HG03460 (cell line): ENCODE results near the gene MLLT3.

Experiments
- ATAC-seq: cut with Tn5 transposase; IDR thresholded peaks from one replicate; pipeline ENCODE4 v1.9.1; 2021; ENCODE audit not compliant: unreplicated experiment

MLLT3 gene

DNA sequence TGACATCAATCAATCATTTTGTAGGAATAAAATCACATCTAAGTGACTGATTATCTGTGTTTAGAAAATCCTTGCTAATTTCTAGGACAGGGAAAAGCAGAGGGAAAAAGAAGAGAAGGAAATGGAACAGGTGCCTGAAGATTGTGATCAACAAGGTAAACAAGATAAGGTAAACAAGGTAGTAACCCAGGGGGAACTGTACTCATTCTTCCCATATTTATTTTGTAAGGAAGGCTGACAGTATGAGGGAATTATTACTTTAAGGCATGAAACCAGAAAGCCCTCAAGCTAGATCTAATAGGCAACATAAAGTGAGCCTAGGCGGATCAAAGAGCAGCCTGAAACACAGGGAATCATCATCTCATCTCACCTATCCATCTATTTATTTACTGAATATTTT is 231.1 kb downstream of the MLLT3 start:
- ATAC-seq, result no peak

DNA sequence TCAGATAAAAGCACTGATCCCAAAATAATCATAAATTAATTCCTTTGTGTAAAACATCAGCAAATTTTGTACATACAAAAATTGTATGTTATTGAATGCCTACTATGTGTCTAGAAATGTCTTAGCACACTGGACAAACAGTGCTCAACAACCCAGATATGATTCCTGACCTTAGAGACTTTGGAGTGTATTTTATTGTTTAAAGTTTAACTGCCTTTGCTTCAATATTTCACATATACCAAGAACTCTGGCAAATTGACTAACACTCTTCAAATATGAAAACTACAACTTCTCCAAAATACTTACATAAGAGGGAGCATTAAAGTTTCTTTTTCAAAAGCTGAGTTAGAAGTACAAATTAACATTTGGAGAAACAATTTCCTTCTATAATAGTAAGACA is 231.9 kb downstream of the MLLT3 start:
- ATAC-seq, result no peak

DNA sequence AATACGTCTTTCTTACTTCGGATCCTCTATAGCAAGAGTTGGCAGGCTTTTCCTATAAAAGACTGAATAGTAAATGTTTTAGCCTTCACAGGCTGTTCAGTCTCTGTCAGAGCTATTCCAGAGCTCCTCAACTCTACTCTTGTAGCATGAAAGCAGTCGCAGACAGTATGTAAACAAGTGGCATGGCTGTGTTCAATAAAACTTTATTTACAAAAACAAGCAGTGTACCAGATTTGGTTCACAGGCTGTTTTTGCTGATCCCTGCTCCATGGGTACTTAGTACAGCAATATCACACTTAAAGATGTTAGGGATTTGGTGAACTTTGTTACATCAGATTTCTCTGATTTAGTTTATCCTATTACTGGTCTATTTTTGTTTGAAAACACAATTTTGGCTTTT is 235.2 kb downstream of the MLLT3 start:
- no peak for ATAC-seq

DNA sequence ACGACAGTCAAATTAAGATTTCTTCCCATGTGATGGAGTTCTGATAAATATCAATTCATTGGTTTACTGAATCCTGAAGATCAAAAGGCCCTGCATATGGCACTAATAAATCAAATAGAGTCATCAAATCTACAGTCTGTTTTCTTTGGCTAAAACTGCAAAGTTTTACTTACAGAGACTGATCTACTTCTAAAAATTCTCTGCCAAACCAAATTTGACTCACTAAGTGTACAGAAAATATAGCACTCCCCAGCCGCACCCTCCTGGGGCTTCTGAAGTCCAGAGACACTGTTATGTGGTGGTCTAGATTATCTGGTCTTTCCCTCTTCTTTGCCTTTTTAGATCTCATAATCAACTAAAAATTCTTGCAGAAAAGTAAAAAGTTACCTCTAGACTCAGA is 237.7 kb downstream of the MLLT3 start:
- ATAC-seq, result no peak

DNA sequence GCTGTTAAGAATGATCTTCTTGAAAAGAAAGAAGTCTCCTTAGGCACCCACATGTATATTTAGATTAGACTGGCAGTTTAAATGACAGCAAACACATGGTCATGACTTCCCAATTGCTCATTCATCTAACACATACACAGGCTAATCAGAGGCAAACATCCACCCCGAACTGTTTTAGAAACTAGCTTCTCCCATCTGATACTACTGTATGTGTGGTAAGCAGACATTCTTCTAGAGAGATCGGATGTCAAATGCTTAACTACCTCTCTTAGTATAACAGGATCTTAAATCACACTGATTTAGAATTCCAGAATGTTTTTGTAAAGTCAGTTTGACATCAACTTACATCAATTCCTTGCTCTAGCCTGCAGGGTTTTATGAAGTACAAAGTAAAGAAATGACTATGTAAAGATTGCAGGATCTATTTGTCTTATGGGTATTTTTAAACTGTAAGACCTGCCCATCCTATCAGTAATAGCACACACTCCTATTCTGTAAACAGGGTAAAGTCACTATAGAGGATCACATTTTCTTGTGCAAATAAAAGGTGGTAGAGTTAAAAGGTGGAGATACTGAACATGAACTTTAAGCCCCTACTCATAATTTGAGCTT is 239.7 kb downstream of the MLLT3 start:
- ATAC-seq, result peak; percentile 62

DNA sequence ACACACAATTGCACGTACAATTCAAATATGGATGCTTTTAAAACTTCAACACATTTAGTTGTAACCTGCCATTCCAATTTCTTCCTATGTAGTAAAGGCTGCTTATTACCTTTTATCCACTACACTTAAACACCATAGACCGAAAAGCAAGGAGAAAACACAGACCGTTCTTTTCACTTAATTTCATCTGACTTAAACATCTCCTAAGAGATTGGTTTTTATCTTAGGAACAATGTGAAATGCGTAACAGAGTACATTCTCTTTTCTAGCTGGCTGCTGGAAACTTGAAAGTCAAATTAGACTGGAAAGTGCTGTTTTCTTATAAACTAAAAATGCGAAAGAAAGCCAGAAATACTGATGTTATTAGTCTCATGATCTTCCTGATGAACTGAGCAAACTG is 241.8 kb downstream of the MLLT3 start:
- ATAC-seq, result no peak

DNA sequence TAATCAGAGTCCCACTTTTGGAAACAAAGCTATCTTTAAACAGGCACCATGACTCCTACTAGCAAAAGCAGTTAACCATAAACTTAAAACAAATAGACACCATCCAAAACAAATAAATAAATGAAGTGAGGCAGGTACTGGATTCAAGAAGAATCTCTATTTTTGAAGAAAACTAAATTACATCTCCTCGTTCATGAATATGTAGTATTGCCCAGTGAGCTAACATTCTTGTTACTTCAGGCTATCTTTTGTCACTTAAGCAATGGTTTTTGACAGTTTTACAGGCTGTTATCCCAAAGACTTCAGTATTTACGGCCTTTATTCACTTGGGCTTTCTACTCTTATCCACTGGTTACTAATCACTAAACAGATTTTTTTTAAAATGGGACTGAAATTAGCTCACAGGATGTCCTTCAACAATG is 242.5 kb downstream of the MLLT3 start:
- no peak for ATAC-seq

DNA sequence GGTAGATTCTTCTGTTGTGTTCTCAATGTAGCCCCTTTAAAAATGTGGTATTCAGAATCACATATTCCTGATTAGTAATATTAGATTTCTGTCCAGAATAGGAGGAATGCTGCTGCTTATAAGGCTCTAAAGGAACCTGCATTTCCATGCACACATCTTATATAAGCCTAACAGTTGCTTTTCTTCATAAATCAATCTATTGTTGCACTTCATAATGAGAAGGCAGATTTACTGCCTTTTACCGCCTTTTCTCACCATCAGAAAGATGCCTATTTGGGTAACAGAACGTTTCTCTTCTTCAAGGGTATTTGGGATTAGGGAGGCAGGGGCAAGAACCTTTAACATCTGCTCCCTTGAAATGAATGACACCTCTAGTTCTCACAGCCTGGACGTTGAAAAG is 243.4 kb downstream of the MLLT3 start:
- no peak for ATAC-seq

DNA sequence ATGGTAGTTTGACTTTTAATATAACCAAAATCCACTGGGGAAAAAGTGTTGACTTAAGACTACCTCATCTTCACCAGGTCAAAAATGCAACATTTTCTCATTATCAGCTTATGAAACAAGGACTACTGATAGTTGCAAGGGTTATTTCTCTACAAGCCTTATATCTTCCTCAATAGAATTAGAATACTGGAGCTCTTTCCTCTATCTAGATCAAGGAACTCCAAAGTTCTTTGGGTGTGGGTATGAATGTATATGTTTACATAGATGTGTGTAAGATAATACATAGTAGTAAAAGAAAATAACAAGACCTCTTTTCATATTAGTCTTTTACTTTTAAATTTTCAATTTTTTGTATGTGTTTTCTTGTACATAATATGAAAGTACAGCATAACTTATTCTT is 244.5 kb downstream of the MLLT3 start:
- no peak for ATAC-seq

DNA sequence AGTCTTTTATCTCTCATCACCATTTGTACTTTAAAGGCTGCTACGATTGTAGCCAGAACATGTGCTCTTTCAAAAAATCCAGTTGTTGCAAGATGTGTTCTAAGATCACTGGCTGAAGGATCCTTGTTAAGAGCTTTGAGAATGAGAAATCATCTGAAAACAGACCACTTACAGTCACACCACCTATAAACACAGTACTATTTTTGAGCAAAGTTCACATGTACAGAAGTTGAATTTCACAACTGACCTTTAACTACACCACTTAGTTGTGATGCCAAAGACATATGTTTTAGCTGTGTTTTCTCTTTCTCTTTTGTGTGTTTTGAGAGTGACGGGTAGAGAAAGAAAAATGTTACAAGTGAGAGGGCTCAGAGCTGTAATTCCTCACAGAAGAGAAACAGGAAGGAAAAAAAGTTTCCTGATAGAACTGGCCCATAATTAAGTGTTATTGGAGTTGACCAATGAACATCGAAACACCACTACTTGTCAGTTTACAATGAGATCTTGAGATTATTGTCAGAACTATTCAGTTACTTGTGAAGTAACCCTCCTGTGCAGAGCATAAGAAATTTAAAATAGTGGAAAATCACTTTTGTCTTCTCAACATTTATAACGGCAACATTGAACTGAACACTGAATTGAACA is 245.4 kb downstream of the MLLT3 start:
- no peak for ATAC-seq

DNA sequence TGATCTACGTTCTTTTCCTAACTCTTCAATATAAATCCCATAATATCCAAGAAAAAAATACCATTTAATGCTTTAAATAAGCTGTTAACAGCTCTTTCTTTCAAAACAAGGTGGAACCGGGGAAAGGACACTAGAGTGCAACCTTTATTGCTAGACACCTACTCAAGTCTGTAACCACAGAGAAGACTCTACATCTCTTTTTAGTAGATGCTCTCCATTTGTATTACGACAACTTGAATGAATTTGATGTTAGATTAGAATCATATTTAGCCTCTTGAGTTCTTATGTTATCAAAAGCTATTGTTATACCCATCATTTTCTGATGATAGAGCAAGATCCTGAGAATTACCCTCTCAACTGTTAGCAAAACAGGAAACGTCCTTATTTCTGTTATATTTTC is 246.3 kb downstream of the MLLT3 start:
- no peak for ATAC-seq

DNA sequence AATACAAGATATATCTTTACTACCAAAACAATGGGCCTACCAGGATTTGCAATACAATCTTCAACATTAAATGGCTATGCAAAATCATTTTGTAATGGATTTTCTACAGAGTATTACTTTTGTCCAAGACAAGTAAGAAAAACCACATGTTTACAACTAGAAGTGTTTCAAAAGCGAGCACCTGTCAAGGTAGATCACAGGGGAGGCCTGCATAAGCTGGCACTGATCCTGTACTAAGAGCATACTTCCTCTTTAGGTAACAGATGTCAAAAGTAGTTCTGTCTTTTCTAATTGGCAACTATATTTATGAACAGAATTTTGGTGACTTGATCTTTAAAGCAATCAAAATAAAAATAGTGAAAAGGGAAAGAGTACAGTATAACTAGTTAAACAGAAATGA is 249.0 kb downstream of the MLLT3 start:
- no peak for ATAC-seq

DNA sequence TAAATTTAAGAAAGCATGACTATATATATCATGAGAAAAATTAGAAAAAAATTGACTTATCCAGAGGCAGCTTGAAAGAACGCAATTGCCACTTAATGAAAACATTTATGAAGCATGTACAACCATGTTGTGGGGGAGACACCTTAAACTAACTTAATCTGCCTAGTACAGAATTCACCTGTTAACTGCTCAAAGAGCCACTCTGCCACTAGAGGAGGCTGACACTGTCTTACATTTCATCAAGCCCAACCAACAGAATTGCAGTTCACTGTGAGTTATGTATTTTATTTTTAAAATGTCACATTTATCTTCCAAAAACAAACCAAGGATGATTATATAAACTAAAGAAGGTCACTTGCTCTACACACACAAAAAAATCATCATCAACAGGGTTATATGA is 252.9 kb downstream of the MLLT3 start:
- ATAC-seq, result no peak

DNA sequence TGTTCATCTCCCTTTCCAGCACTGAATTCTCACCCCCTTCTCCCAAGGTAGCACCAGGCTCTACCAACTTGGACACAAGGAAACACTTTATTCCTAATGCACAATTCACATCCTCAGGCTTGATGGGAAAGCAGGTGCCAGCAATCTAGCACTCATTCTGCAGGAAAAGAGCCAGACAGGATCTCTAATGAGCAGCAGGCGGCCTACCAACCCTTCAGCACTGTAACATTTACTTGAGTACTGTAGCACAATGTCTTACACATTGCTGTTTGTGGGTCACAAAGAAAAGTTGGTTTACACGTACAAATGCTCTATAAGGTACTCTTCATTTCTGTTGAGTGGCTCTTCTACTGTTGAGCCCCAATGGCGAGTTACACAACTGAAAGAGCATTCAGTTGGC is 254.4 kb downstream of the MLLT3 start:
- no peak for ATAC-seq

DNA sequence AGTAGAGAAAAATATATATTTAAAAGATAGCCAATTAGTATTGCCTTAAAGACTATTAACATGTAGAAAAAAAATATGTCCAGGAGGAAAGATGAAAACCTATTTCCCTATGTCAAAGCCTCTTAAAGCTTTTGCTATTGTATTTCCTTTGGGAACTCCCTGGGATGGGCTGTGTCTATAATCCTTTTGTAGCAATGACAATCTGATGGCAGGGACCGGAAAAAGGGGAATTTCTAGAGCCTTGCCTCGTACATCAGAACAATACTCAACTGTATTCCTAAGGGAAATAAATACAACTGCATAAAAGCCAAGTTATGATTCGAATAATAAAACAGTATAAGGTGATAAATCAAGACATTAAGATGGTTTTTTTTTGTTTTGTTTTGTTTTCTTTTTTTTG is 257.3 kb downstream of the MLLT3 start:
- no peak for ATAC-seq

DNA sequence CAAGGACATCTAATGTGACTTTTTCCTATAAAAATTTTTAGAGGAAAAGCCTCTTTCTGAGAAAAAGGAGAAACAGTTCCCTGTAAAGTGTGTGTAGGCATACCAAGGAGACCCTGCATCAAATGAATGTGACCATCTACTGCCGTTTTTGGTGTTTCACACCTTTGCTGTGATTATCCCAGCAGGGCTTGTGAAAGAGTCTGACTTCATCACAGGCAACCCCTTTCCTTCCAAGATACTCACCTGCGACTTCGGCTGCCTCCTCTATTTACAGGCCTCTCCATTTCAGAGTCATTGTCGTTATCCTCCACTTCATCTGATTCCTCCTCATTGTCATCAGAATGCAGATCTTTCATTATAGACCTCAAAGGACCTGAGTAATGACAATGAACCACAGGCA is 259.1 kb downstream of the MLLT3 start:
- ATAC-seq, result no peak

DNA sequence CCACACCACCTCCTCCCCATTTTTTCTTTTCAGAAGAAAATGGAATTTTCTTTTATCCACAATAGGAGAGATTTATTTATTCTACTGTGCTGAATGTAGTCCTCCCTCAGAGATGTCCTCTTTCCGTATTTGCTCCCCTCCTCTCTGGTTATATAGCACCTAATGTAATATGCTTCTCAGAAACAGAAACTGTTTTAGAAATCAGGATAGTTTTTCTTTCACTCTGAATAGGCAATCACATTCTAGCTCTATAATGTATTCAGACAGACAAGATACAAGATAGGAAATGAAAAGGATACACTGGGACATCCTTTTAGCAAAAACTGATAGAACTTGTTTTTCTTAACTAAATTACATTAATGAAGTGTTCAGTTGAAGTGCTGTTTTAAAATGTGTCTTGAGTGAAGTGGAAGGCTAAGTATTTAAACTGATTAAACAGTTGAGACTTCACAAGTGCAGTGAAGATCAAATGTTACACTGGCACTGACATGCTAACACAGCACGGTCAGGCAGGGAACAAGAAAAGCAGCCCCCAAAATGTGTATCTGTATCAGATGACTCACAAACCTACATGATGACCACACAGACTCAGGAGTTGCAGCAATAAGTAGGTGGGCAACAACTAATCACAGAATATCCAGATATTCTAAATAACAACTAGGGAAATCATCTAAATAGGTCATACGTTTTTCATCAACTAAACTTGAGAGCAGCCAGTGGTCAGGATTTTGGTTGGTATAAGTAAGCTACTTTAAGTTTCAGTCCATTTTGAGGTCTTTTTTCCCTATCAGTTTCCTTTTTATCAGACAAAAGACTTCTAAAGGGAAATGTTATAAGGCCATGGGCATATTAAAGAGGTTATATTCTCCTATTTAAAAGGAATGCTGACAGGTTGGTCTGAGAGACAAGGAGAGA is 260.4 kb downstream of the MLLT3 start:
- ATAC-seq, result no peak

DNA sequence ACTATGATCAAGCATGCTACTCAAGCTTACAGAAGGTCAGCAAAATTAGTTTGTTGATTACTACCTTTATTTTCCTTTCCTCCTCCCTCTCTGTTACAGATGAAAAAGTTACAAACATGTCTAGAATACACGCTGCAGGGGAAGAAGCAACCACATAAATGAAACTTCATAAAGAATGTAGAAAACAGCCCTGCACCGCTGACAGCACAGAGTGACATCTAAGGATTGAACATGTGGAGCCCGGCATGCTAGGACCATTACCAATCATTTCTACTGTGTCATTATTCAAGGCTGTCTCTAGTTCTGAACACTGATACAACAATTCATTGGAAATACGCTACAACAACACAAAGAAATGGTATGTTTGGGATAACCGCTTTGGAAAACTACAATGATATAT is 261.1 kb downstream of the MLLT3 start:
- no peak for ATAC-seq

DNA sequence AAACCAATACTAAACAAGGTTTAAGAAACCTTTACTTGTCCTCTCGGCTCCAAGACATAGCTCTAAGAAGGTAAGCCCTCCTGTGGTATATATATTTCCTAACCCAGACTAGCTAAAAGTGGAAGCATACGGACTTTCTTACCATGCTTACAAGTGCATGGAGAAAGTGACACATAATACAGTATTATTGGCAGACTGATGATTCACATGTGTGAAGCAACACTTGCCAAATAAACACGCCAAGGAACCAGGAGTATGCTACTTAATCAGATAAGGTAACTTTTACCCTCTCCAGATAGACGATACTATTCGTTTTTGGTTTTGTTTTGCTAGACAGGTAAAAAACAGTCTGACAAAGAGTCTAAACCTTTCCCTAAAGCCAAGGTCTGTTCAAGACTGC is 264.1 kb downstream of the MLLT3 start:
- ATAC-seq, result no peak

DNA sequence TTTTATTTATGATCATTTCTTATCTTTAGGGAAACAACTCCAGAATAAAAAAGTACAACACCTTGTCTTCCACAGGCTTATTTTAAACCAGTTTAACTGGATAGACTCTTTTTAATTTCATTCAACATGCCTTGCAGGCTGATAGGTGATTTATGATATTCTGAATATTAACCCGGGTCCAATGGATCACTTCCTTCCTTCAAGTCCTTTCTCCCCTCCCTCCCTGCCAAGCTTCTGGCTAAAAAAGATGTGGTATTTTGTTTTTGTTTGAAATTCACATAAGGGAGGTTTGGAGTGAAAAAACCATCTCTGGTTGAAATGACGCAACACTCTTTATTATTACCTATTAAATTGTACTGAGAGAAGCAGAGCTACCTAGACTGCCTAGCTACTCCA is 265.3 kb downstream of the MLLT3 start:
- ATAC-seq, result no peak

DNA sequence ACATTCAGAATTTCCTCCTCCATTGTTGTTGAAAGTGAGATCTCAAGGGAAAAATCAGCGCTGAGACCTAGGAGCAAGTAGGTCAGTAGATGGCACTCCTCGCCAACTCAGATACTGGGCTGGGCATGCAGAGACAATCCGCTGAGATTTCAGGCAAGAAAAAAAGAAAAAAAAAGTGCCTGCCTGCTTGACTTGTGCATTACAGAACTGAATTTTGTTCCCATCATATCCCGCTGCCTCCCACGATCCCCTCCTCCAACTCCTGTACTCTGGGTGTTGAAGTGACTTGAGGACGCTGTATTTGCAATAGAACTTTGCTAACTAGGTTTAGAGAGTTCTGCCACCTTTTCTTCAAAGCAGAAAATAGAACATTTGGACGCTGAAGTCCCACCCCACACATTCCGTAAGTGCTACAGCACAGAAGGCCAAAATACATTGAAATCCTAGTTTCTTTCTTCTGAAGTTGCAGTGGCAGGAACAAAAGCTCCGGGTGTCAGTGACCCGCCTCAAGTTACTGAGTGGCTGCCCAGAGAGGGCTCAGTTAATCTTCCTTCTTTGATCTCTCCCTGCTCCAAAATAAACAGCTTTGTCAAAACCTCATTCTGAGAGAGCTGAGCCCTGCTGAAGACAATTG is 265.8 kb downstream of the MLLT3 start:
- ATAC-seq, result peak; percentile 55

DNA sequence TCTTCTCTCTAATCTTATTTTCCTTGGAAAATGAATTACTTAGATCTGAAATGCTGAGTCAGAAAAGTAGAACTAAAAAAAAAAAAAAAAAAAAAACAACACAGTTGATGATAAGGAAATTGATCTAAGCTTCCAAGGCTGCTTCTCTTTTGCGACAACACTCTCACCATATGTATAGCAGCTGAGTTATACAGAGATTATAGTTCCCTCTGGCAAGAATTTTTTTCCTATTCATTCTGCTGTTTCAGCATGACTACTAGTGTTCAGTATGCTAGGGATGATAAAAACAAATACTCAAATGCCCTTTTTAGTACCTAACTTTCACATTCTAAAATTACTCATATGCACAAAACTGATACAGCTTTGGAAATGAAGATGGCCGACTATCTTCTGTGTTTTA is 267.3 kb downstream of the MLLT3 start:
- ATAC-seq, result no peak
